ENCODE data around the gene TRAPPC14.

TRAPPC14 gene

GRCh38 chr7:100127866-100128636 is 30.5 kb downstream of the TRAPPC14 start:
- TF ChIP-seq MAX (IDR thresholded peaks at IDR 0.05; ENCODE audit: low read depth, low read length) (no peak), MYC (IDR thresholded peaks at IDR 0.05; ENCODE audit: low read depth, low read length) (no peak), POLR2A (IDR thresholded peaks at IDR 0.05; ENCODE audit: extremely low read depth, insufficient read length) (no peak), CTCF (IDR thresholded peaks at IDR 0.05; ENCODE audit: low read depth, low read length) (no peak)
- peak overlapping the region; percentile 96 for H3K4me3 ChIP-seq (ENCODE audit: low read depth, low read length)
- DNase-seq (ENCODE audit: low read depth) = peak; percentile 57

- peak; percentile 90 for TF ChIP-seq POLR2A (IDR thresholded peaks at IDR 0.05; ENCODE audit: extremely low read depth, insufficient read length)
- TF ChIP-seq MAX (IDR thresholded peaks at IDR 0.05; ENCODE audit: low read depth, low read length) = peak; percentile 45
- TF ChIP-seq CTCF (IDR thresholded peaks at IDR 0.05; ENCODE audit: low read depth, low read length) = no peak
- TF ChIP-seq MYC (IDR thresholded peaks at IDR 0.05; ENCODE audit: low read depth, low read length) = peak; percentile 48
- DNase-seq (ENCODE audit: low read depth) = peak; percentile 97
- H3K4me3 ChIP-seq (ENCODE audit: low read depth, low read length) = peak within 1 kb of the TSS; percentile 96
These were observed 31.3 kb downstream of the TRAPPC14 start, which contains the start of gene MBLAC1 for GRCh38 chr7:100126931-100127865. TSS of gene MBLAC1 (plus strand) at chr7:100126967. CDS start at chr7:100127396, 429 bp downstream.

GRCh38 chr7:100126239-100126930 is 32.1 kb downstream of the TRAPPC14 start:
- TF ChIP-seq CTCF (IDR thresholded peaks at IDR 0.05; ENCODE audit: low read depth, low read length) (no peak), MYC (IDR thresholded peaks at IDR 0.05; ENCODE audit: low read depth, low read length) (no peak), POLR2A (IDR thresholded peaks at IDR 0.05; ENCODE audit: extremely low read depth, insufficient read length) (no peak), MAX (IDR thresholded peaks at IDR 0.05; ENCODE audit: low read depth, low read length) (no peak)
- no peak for DNase-seq (ENCODE audit: low read depth)
- peak overlapping the region; percentile 96 for H3K4me3 ChIP-seq (ENCODE audit: low read depth, low read length)

- no peak for TF ChIP-seq MAX (IDR thresholded peaks at IDR 0.05; ENCODE audit: low read depth, low read length)
- TF ChIP-seq POLR2A (IDR thresholded peaks at IDR 0.05; ENCODE audit: extremely low read depth, insufficient read length) = no peak
- no peak for TF ChIP-seq MYC (IDR thresholded peaks at IDR 0.05; ENCODE audit: low read depth, low read length)
- no peak for TF ChIP-seq CTCF (IDR thresholded peaks at IDR 0.05; ENCODE audit: low read depth, low read length)
- H3K4me3 ChIP-seq (ENCODE audit: low read depth, low read length) = no peak overlapping the region
- DNase-seq (ENCODE audit: low read depth) = no peak
These were observed 34.0 kb downstream of the TRAPPC14 start for GRCh38 chr7:100124301-100125230.
